ENCODE measurements around the gene MREG.

DNA sequence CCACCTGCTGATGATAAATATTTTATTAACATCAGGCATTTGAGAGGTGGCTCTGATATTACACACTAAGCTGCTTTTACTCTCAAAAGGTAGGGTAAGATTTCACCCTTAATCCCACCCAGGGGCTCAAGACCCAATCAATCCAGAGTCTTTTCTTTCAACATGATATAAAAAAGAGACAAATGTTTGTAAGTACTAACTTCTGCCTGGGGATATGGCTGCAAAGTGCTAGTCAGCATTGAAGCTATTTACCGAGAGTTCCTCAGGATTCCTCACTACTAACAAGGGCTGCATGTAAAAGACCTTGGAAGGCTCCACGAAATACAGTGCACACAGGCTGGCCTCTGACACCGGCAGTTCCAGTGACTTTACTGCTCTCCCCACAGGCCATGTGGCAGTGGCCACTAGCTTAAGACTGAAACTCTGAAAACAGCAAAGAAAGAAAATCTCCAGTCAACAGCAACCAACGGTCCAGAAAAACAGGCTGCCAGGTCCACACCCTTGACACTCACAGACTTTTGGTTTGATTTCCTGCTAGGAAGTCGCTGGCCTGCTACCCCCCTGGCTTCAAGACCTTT lies 11.2 kb downstream of the MREG start:
- no peak for TF ChIP-seq EZH2 (IDR thresholded peaks at IDR 0.05; ENCODE audit: low read depth)
- TF ChIP-seq, protein P1, sequence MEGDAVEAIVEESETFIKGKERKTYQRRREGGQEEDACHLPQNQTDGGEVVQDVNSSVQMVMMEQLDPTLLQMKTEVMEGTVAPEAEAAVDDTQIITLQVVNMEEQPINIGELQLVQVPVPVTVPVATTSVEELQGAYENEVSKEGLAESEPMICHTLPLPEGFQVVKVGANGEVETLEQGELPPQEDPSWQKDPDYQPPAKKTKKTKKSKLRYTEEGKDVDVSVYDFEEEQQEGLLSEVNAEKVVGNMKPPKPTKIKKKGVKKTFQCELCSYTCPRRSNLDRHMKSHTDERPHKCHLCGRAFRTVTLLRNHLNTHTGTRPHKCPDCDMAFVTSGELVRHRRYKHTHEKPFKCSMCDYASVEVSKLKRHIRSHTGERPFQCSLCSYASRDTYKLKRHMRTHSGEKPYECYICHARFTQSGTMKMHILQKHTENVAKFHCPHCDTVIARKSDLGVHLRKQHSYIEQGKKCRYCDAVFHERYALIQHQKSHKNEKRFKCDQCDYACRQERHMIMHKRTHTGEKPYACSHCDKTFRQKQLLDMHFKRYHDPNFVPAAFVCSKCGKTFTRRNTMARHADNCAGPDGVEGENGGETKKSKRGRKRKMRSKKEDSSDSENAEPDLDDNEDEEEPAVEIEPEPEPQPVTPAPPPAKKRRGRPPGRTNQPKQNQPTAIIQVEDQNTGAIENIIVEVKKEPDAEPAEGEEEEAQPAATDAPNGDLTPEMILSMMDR (conservative IDR thresholded peaks at IDR 0.05), result no peak

All from PC-9 (cell line).